Right lobe of liver (tissue), 4 donors: ENCODE data around the gene LRRC45.

ENCODE experiments used
- POLR2A ChIP-seq: fragments of 450-650 bp; IDR thresholded peaks from one replicate; pipeline ENCODE4 v1.6.1; 2017; ENCODE audit warnings: antibody characterized with exemption, mild to moderate bottlenecking
- TF ChIP-seq, protein P1 (sequence below), 4 donors: fragments of 200-600 bp in 3 of 4; fragments of 450-650 bp in 1 of 4; IDR thresholded peaks; one replicate each; pipeline versions ENCODE4 v1.5.1 to v1.8.0; 2016 to 2022; ENCODE audit warnings: antibody characterized with exemption in 4 of 4, mild to moderate bottlenecking in 2 of 4
- donor health status: DM: no; HTN: no; CAD: no.
- donor health status: DM: no; HTN: no; CAD: no.
- donor health status: DM: no; HTN: yes; CAD: no.

DNA sequence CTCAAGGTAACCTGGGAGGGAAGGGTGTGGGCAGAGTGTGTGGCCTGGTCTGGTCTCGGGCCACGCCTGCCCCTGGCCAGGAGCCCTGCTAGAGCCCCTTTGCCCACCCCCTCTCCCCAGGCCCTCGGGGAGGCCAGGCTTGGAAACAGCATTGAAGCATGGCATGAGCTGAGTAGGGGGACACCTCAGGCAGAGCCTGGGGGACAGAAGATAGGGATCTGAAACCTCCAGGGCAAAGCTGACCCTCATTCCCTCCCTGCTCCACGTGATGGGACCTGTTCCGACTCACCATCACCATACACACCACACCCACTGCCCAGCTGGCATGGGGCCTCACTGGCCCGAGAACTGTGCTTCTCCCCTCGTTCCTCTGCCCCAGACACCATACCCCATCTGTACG lies 26.0 kb downstream of the LRRC45 start:
- TF ChIP-seq, protein P1, sequence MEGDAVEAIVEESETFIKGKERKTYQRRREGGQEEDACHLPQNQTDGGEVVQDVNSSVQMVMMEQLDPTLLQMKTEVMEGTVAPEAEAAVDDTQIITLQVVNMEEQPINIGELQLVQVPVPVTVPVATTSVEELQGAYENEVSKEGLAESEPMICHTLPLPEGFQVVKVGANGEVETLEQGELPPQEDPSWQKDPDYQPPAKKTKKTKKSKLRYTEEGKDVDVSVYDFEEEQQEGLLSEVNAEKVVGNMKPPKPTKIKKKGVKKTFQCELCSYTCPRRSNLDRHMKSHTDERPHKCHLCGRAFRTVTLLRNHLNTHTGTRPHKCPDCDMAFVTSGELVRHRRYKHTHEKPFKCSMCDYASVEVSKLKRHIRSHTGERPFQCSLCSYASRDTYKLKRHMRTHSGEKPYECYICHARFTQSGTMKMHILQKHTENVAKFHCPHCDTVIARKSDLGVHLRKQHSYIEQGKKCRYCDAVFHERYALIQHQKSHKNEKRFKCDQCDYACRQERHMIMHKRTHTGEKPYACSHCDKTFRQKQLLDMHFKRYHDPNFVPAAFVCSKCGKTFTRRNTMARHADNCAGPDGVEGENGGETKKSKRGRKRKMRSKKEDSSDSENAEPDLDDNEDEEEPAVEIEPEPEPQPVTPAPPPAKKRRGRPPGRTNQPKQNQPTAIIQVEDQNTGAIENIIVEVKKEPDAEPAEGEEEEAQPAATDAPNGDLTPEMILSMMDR (IDR thresholded peaks at IDR 0.05) = no peak
- no peak for TF ChIP-seq POLR2A
